NCI-H1092 treated with DMSO at 0.1 percent for 48 hours (cell line): Measurements from ENCODE around the gene METTL25B.

Source experiments
- DNase-seq: peaks from one replicate; lab custom pipeline; 2025; lab: John Stamatoyannopoulos, UW

METTL25B gene

GRCh38 chr1:156700736-156701531 lies 27.3 kb upstream of the METTL25B start:
- no peak for DNase-seq

DNA sequence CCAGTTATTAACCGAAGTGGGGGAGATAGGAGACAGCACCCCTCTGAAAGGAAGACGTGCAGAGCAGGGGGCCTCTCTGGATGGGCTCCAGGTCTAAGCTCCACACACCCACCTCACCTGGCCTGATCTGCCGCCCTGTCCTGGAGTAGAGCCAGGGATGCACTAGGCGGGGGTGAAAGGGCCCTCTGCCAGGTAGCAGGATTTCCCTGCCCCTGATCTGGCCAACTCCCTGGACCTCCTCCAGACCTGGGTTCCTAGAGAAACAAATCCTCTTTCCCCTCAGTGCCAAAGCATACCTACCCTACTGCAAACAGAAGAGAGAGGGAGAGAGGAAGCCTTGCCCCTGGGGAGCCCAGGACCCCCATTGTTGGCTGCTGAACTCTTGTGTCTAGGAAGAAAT lies 24.9 kb upstream of the METTL25B start:
- no peak for DNase-seq

DNA sequence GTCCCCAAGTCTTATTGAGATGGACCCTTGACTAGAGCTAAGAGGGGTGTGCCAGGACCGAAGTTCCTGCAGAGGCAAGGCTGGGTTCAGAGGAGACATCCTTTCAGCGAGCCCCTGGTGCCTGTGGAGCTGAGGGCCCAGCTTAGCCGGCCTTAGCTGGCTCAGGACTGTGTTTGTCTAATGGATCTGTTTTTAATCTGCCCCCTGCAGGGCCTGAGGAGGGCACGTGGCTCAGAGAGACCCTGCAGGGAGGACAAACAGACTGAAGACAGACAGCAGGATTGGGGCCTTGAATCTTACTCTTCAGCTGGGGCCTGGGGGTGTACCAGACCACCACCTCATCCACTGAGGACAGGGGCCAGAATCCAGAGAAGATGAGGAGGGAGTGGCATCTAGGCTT lies 24.5 kb upstream of the METTL25B start:
- DNase-seq = peak; percentile 19

GRCh38 chr1:156704166-156704711 lies 24.0 kb upstream of the METTL25B start:
- no peak for DNase-seq

DNA sequence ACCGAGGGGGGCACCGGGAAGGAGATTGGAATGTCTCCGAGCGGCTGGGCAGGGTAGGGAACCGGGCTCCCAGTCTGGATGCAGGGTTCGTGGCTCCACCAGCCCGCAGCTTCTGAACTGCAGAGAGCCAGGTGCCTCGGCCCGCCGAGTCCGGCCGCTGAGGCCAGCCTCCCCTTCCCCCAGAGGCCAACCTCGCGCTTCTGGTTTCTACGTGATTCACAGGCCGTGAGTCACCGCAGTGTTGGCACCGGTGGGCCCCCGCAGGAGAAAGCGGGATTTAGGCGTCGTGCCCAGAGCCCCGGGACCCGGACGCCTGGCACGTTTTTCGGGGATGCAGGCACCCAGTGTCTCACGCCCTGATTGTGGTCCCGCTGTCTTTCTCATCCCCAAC lies 23.3 kb upstream of the METTL25B start:
- no peak for DNase-seq

GRCh38 chr1:156705321-156705917 lies 22.9 kb upstream of the METTL25B start, which contains the start of gene CRABP2:
Gene CRABP2 (minus strand): TSS chr1:156705583. CDS start chr1:156705446, 137 bp downstream.
- DNase-seq = peak; percentile 50

DNA sequence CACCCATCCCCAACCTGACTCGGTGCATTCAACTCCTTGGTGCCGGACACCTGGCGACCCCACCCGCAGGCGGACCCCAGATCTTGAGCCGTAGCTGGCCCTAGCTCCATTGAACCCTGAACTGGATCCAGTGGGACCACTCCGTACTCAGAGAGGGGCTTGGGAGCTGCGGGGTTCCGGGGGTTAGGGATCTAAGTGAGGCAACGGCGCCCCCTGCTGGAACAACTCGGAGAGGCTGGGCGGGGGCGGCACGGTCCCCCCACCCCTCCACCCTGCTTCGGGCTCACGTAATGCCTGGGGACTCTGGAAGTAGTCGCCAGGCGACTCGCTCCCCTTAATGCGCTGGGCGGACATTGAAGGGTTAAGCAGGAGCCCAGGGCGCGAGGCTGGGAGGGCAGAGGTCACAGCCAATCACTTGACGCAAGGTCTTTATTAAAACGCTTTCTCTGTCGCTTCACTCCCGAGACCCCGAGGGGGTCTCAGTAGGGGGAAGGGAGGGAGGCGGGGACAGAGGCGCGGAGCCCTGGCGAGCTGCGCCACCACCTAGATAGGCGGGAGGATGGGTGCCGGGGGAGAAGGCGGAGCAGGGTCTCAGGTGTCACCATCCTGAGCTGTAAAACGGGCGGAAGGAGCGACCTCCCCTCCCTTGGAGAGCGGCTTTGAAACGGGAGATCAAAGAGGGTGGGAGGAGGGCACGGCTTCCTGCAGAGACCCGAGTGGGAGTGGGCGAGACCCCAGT lies 22.2 kb upstream of the METTL25B start:
- DNase-seq = peak; percentile 50

- no peak for DNase-seq
These were observed 21.4 kb upstream of the METTL25B start for GRCh38 chr1:156706657-156707416.

GRCh38 chr1:156707417-156708217 lies 20.7 kb upstream of the METTL25B start:
- DNase-seq = no peak

DNA sequence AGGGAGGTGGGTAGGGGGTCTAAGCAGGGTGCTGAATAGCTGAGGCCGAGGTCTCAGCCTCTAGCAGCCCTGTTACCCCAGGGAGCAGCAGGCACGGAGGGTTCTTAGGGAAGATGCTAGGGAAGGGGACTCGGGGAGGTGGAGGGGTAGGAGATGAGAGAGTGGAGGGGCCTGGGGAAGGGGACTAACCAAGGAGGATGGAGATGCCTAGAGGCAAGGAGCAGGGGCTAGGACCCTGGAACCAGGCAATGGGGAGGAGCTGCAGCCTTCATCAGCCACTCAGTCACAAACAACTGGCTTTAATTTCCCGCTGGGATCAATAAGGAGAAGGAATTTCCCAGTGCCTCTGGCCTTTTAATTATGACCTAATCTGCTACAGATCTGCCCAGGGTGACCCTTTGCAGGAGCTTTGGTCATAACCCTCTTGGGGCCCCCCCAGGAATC lies 20.0 kb upstream of the METTL25B start:
- no peak for DNase-seq

DNA sequence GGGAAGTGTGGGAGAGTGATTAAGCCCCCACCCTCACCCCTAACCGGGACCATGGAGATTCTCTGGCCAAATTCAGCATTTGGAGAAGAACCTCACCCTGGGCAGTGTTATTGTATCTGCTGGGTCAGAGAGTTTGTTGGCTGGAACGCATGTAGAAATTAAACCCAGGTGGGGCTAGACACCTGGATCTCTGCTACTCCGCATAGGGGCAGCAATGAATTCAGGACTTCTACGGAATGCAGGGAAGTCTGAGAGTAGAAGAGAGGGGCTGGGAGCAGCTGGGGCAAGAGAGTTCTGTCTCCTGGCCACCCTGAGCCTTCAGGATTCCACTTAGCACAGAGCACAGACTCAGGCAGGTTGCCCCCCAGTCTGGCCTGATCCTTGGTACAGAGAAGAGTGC lies 19.2 kb upstream of the METTL25B start:
- no peak for DNase-seq

DNA sequence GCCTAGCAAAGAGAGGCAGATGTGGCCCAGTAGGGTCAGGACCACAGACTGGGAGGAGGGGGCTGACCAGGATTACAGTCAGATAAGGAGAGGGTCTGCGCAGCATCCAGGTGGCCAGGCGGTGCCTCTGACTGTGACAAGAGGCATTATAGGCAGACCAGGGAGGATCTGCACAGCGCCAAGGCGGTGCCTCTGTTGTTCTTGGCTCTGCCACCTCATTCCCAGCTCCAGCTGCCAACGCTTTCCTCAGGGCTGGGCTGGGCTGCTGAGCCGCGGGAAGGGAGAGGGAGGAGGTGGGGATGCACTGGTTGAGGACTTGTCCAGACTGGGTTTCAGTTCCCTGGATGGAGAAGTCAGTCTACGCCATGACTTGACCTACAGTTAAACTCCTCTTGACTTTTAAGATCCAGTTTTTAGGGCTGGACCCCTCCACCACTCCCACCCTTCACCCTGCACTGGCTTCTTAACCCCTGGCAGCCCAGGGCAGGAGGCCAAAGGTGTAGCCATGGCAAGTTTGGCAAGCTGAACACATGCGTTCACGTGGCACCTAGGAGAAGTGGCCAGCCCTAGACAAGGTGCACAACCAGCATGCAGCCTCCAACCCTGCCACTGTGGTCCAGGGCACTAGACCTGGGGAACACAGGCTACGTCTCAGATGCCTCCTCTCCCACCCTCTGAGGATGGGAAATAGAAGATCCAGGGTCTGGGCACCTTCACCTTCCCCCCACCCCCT lies 18.3 kb upstream of the METTL25B start:
- peak; percentile 65 for DNase-seq

GRCh38 chr1:156711011-156711817 lies 17.1 kb upstream of the METTL25B start:
- DNase-seq = no peak

DNA sequence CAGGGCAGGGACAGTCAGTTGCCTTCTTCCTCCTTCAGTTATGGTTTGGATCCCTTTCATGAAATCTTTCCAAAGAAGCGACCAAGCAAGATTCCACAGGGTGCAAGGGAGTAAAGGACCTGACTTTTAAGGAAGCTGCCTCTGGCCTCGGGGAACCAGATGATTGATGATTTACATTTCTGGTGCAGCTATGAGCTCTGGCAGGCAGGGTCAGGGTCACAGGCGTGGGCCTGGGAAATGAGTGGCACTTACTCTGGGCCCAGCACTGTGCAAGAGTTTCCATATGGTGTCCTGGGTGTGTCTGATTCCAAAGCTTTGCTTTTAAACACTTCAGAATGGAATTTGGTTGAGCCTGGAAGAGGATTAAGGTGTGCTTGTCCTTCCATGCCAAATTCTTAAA lies 15.6 kb upstream of the METTL25B start:
- DNase-seq = no peak

DNA sequence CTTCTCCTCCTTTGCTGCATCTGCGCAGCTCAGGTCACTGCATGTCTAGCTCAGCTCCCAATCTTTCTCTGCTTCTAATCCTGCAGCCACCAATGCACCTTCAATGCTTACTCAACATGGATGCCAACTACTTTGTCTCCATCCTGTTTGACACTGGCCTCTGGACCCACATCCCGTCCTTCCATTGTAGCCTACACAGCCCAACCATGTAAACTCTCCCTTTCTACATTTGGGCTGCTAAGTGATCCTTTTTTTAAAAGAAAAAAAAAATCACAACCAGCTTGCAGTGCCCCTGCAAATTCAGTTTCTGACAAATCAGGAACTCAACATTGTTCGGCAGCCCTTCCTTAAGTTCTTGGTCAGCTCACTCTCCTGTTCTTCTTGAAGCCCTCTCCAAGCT lies 13.4 kb upstream of the METTL25B start:
- DNase-seq = no peak

- DNase-seq = no peak
These were observed 10.9 kb upstream of the METTL25B start for GRCh38 chr1:156717351-156717750.

DNA sequence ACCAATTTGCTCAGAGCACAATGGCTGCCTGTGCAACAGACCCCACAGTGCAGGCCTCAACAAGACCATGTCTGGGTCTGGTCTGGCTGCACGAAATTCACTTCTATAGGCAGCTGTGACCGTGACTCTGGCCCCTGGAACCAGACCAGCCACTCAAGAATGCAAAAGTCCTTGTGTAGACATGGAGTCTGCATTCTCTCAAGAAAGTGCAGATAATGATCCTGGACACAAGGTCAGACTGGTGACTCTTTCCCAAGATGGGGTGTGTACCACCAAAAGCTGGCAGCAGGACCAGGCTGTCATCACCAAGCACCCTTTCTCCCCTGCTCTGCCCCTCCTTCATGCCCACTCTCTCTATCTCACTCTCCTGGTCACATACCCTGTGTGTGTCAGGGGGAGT lies 7.1 kb upstream of the METTL25B start:
- DNase-seq = no peak

DNA sequence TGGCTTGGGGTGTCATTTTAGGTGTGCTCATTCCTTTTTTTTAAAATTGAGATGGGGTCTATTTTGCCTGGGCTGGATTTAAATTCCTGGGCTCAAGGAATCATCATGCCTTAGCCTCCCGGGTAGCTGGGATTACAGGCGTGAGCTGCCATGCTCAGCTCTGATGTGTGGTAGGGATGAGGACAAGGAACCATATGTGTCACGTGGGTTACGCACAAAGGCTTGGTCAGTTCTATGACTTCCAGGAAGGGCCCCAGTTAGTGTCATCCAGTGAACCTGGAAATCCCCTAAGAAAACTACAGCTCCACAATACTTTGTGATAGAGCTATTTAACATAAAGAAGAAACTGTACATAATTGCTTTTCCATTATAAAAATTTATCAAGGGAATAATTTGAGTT lies 6.7 kb upstream of the METTL25B start:
- no peak for DNase-seq

DNA sequence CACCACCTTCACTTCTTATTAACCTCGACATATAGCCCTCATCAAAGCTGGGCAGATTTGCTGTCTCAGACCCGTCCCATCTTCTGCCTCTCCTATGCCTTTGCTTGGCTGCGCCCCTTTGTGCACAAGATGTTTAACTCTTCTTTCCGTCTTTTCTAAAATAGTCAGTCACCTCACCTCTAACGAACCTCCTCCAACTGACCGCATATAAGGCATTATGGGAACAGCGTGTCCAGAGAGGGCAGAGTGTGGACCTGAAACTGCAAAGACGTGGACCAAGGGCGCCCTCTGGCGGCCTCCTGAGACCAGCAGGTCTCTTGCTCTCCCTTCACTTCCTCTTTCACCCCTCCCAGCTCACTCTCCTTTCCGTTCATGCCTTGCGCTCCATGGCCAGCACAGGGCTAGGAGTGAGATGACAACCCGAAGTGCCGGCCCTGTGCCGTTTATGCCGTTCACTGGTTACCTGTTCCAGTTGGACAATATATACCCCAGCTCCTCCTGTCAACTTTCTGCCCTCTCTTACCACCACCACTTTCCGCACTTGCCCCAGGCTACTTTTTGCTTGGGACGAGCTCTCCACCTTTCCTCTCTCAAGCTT lies 2.5 kb upstream of the METTL25B start:
- DNase-seq = peak; percentile 86
